ENCODE results near the gene SNX1. TPM values are rescaled to one million over a fixed set of nuclear protein-coding genes. Genes with fewer than 3 reads are reported as not detected.

The SNX1 gene
- total and polyA plus RNA-seq, 2 donors (not counting 3 experiments of a cell fraction or from before 2014, with no cell fraction given): 56.0 to 113 TPM

GRCh38 chr15:64132217-64132616 is 36.4 kb downstream of the SNX1 start:
- no peak overlapping the region for H2AFZ ChIP-seq (ENCODE audit: low read depth, low read length)
- no peaks in the 10 kb centered on the region for H3K79me2 ChIP-seq (ENCODE audit: control insufficient read depth, insufficient read depth, low read length)
- DNase-seq (ENCODE audit: low read depth, low spot score) (no peak), FAIRE-seq (no peak)
- H3K4me1 ChIP-seq (ENCODE audit: control insufficient read depth, extremely low read depth, insufficient read depth, low read length): no peaks in the 10 kb centered on the region
- H3K9ac ChIP-seq (replicated peaks; ENCODE audit: extremely low read depth, insufficient read depth, low read length): no peak overlapping the region
- H3K9me1 ChIP-seq (replicated peaks; ENCODE audit: control insufficient read depth, extremely low read depth, insufficient read depth, low read length): no peaks in the 10 kb centered on the region
- no peaks in the 10 kb centered on the region for H4K20me1 ChIP-seq (replicated peaks; ENCODE audit: control insufficient read depth, extremely low read depth, insufficient read depth, low read length)
- no peaks in the 10 kb centered on the region for H3K27me3 ChIP-seq (ENCODE audit: control insufficient read depth in 2 of 2, insufficient read depth in 2 of 2, low read length in 2 of 2)
- intact Hi-C loops (cut with micrococcal nuclease) (no loop called here), dilution Hi-C loops (cut with MboI; ENCODE audit: extremely low pct_ligation_motif_present, low sequenced_read_pairs) (no loop called here)
- no peak overlapping the region for H3K4me2 ChIP-seq (ENCODE audit: insufficient read depth, low read length)
- no peak overlapping the region for H3K27ac ChIP-seq (ENCODE audit: insufficient read depth, low read depth, low read length)
- no peaks in the 10 kb centered on the region for H3K9me3 ChIP-seq (replicated peaks; ENCODE audit: control insufficient read depth, insufficient read depth, low read length)
- no TSS peak for BruUV-seq (replicated peaks)
- no peak overlapping the region for H3K4me3 ChIP-seq (replicated peaks in 1 of 3; ENCODE audit: insufficient read depth in 1 of 3, low read depth in 1 of 3, low read length in 3 of 3)
- TF ChIP-seq JUN (IDR thresholded peaks at IDR 0.05; ENCODE audit: borderline replicate concordance, insufficient read depth, insufficient read length, low read depth) (no peak), MAX (IDR thresholded peaks at IDR 0.05; ENCODE audit: insufficient read depth, insufficient read length) (no peak), POLR2A (IDR thresholded peaks at IDR 0.05; ENCODE audit: low read depth, low read length) (no peak), MYC (IDR thresholded peaks at IDR 0.05; ENCODE audit: low read depth, low read length) (no peak), POLR2AphosphoS5 (IDR thresholded peaks at IDR 0.05; ENCODE audit: insufficient read depth, low read depth, low read length) (no peak), GATA2 (IDR thresholded peaks at IDR 0.05; ENCODE audit: insufficient read depth, insufficient read length, low read depth, low read length) (no peak), EZH2 (IDR thresholded peaks at IDR 0.05; ENCODE audit: borderline replicate concordance, low read depth, low read length, severe bottlenecking) (no peak), FOS (IDR thresholded peaks at IDR 0.05; ENCODE audit: borderline replicate concordance, insufficient read depth, low read length) (no peak), CTCF (IDR thresholded peaks at IDR 0.05; ENCODE audit: extremely low read depth in 1 of 2, insufficient read depth in 1 of 2, low read depth in 1 of 2, low read length in 2 of 2) (no peak)
- ChIA-PET CTCF (interaction anchor here (1.1 to 3.2 kb wide), 3 partner anchors 9 to 22 kb away, joined by 3 to 17 read pairs (median 5); no protein-coding TSS in a partner anchor), POLR2A (no interaction called here)
- H3K36me3 ChIP-seq (ENCODE audit: control insufficient read depth in 2 of 2, extremely low read depth in 1 of 2, insufficient read depth in 2 of 2, low read length in 2 of 2): peaks cover 17 to 69% of the 10 kb centered on the region in 2 experiments

All from endothelial cell of umbilical vein (primary cell).